GM23248 (cell line): ENCODE results near the gene HIVEP3. TPM values are rescaled to one million over a fixed set of nuclear protein-coding genes. Genes with fewer than 3 reads are reported as not detected.

ENCODE experiments used
- DNase-seq: peaks from one replicate; pipeline ENCODE4 v3.0.0-alpha.2; 2015
- H2AFZ ChIP-seq: fragments of 200-600 bp; sonication (generic); 2 replicates; pipeline ENCODE4 v1.6.1; 2016; ENCODE audit warnings: antibody characterized with exemption
- H3F3A ChIP-seq: fragments of 200-600 bp; sonication (generic); 2 replicates; pipeline ENCODE4 v1.6.1; 2016; ENCODE audit warnings: mild to moderate bottlenecking, antibody characterized with exemption, mixed run types; ENCODE audit not compliant: insufficient read depth
- H3K27ac ChIP-seq: fragments of 200-600 bp; sonication (generic); 2 replicates; pipeline ENCODE4 v1.5.1; 2016; ENCODE audit warnings: mild to moderate bottlenecking
- H3K27me3 ChIP-seq: fragments of 200-600 bp; sonication (generic); replicated peaks from 2 replicates; pipeline ENCODE4 v1.6.1; 2016; ENCODE audit warnings: mild to moderate bottlenecking; ENCODE audit not compliant: insufficient read depth
- H3K36me3 ChIP-seq: fragments of 200-600 bp; sonication (generic); 2 replicates; pipeline ENCODE4 v1.6.1; 2016; ENCODE audit warnings: low read depth, mild to moderate bottlenecking
- H3K4me1 ChIP-seq: fragments of 200-600 bp; sonication (generic); 2 replicates; pipeline ENCODE4 v1.6.1; 2016; ENCODE audit warnings: mild to moderate bottlenecking; ENCODE audit not compliant: insufficient read depth
- H3K4me2 ChIP-seq: fragments of 200-600 bp; sonication (generic); one replicate; pipeline ENCODE4 v1.6.1; 2016; ENCODE audit warnings: mild to moderate bottlenecking; ENCODE audit not compliant: unreplicated experiment
- H3K4me3 ChIP-seq: fragments of 200-600 bp; sonication (generic); 2 replicates; pipeline ENCODE4 v1.5.1; 2016; ENCODE audit warnings: mild to moderate bottlenecking
- H3K79me2 ChIP-seq: fragments of 200-600 bp; sonication (generic); 2 replicates; pipeline ENCODE4 v1.6.1; 2016; ENCODE audit warnings: mild to moderate bottlenecking; ENCODE audit not compliant: insufficient read depth
- H3K9ac ChIP-seq: fragments of 200-600 bp; sonication (generic); 2 replicates; pipeline ENCODE4 v1.6.1; 2016; ENCODE audit warnings: mild to moderate bottlenecking
- H3K9me2 ChIP-seq: fragments of 200-600 bp; sonication (generic); 2 replicates; pipeline ENCODE4 v1.6.1; 2016; ENCODE audit warnings: mixed run types, mild to moderate bottlenecking, moderate library complexity; ENCODE audit not compliant: insufficient read depth
- H3K9me3 ChIP-seq: fragments of 200-600 bp; sonication (generic); one replicate; pipeline ENCODE4 v1.6.1; 2017; ENCODE audit warnings: low read depth
- H4K20me1 ChIP-seq: fragments of 200-600 bp; sonication (generic); 2 replicates; pipeline ENCODE4 v1.6.0; 2016; ENCODE audit not compliant: insufficient read depth
- EZH2 ChIP-seq: fragments of 200-600 bp; sonication (generic); IDR thresholded peaks from 2 replicates; pipeline ENCODE4 v1.6.1; 2018; ENCODE audit warnings: antibody characterized with exemption, mild to moderate bottlenecking; ENCODE audit not compliant: insufficient read depth, poor library complexity, severe bottlenecking
- EZH2phosphoT487 ChIP-seq: fragments of 200-600 bp; sonication (generic); IDR thresholded peaks from 2 replicates; pipeline ENCODE4 v1.6.1; 2018; ENCODE audit warnings: antibody characterized with exemption, moderate library complexity, mild to moderate bottlenecking, low read depth; ENCODE audit not compliant: insufficient read depth
- WGBS, 2 experiments: methylation state at CpG; one replicate each; pipeline ENCODE4 v1.1.6; 2015 to 2017; ENCODE audit warnings: low lambda C conversion rate in 2 of 2, low coverage in 1 of 2; ENCODE audit errors: missing lambda C conversion rate in 2 of 2; 5-methylcytosine and 5-hydroxymethylcytosine counted together
- in situ Hi-C: fragments of 300-500 bp; cut with MboI; formaldehyde crosslinking; loops from 2 replicates; pipeline ENCODE4 v1.15.0; 2020
- polyA plus RNA-seq: library from polyadenylated mRNA; unstranded; fragments of >200 nt; fragmentation: Nextera tagmentation; extraction: Ambion mirVana; gene quantifications from 2 replicates; pipeline ENCODE4 v1.2.1, GENCODE V29; 2016
- total RNA-seq: library from RNA; depleted of rRNA; stranded (reverse); fragments of >200 nt; shearing (Covaris generic); gene quantifications from 2 replicates; pipeline ENCODE4 v1.2.3, GENCODE V29; 2014

HIVEP3 gene
- total and polyA plus RNA-seq, 2 experiments from 2014 or later = 1.7 to 7.2 TPM

DNA sequence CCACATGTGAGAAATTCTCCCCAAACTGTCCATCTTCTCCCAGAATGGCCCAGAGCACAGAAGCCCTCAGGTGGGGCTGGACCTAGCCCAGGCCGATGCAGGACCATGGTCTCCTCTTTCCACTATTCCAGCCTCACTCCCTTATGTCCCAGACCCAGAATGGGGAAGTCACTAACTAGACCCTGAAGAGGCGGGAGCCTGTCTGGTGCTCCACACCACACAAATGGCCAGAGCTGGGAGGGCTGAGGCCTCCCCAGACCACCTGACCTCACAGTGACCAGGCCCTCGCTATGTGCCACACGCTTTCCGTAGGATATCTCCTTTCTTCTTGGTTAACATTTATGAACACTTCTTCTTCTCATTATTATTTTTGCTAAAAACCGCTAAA is 379.3 kb downstream of the HIVEP3 start:
- WGBS, 2 experiments = 96 to 97% methylated on average over 6 of the region's 6 CpGs
- no peaks in the 10 kb centered on the region for H3F3A ChIP-seq
- H3K4me3 ChIP-seq = no peak overlapping the region
- no peaks in the 10 kb centered on the region for H3K79me2 ChIP-seq
- H3K9me3 ChIP-seq = no peaks in the 10 kb centered on the region
- H3K27me3 ChIP-seq = no peaks in the 10 kb centered on the region
- no peak for TF ChIP-seq EZH2
- no peak for TF ChIP-seq EZH2phosphoT487
- peaks cover 2% of the 10 kb centered on the region; the same call in 1 of the 2 replicates for H3K4me1 ChIP-seq
- H3K9me2 ChIP-seq = no peaks in the 10 kb centered on the region
- H2AFZ ChIP-seq = no peak overlapping the region
- no peaks in the 10 kb centered on the region for H3K36me3 ChIP-seq
- no peak for DNase-seq
- in situ Hi-C loops = no loop called here
- H3K9ac ChIP-seq = no peak overlapping the region
- H4K20me1 ChIP-seq = no peaks in the 10 kb centered on the region
- no peak overlapping the region for H3K27ac ChIP-seq
- H3K4me2 ChIP-seq = no peak overlapping the region

DNA sequence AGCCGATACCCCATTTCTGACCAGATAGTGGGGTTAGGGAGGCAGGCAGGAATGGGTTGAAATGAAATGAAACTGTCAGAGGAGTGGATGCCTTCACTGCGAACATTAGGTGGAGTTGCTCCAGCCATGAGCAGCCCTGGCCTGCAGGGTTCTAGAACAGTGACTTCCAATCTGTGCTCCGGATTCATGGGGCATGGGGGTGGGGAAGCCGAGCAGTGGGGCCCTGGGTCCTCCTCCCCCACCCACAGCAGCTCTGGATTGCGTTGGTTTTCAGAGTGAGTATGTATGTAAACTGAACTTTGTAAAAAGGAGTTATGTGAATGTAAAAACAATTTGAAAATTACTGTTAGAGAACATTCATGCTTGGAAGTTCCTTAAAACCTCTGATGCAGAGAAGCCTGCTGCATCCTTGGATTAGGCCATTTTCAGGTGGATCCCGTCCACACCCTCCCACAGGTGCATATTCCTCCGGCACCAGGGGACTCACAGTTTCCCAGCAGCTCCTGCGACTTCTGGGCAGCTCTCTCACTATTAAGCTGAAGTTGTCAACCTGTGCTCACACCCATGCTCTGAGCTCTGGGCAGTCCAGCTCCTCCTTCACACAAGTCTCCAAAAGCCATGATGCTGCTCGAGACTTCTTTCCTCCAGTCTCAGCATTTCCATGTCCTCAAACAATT is 379.8 kb downstream of the HIVEP3 start:
- Histone ChIP-seq H3K4me1 (peaks cover 2% of the 10 kb centered on the region; the same call in 1 of the 2 replicates), H3K9me2 (no peaks in the 10 kb centered on the region), H2AFZ (no peak overlapping the region), H3K79me2 (no peaks in the 10 kb centered on the region), H3K27ac (no peak overlapping the region), H3K4me3 (no peak overlapping the region), H3K27me3 (no peaks in the 10 kb centered on the region), H3K9me3 (no peaks in the 10 kb centered on the region), H3K36me3 (no peaks in the 10 kb centered on the region), H3F3A (no peaks in the 10 kb centered on the region), H3K9ac (no peak overlapping the region), H4K20me1 (no peaks in the 10 kb centered on the region), H3K4me2 (no peak overlapping the region)
- DNase-seq = no peak
- in situ Hi-C loops = no loop called here
- 91 to 92% methylated on average over 9 of the region's 9 CpGs for WGBS, 2 experiments
- TF ChIP-seq EZH2 = no peak
- TF ChIP-seq EZH2phosphoT487 = no peak

GRCh38 chr1:41537788-41538351 is 380.9 kb downstream of the HIVEP3 start:
- H3K36me3 ChIP-seq = no peaks in the 10 kb centered on the region
- H3F3A ChIP-seq = no peaks in the 10 kb centered on the region
- no peak overlapping the region for H3K4me3 ChIP-seq
- no peak overlapping the region for H3K9ac ChIP-seq
- in situ Hi-C loops = no loop called here
- H3K4me1 ChIP-seq = peaks cover 2% of the 10 kb centered on the region; the same call in 1 of the 2 replicates
- 79 to 80% methylated on average over 10 of the region's 10 CpGs for WGBS, 2 experiments
- no peaks in the 10 kb centered on the region for H3K9me3 ChIP-seq
- no peaks in the 10 kb centered on the region for H3K9me2 ChIP-seq
- H3K4me2 ChIP-seq = no peak overlapping the region
- no peaks in the 10 kb centered on the region for H4K20me1 ChIP-seq
- no peak overlapping the region for H2AFZ ChIP-seq
- H3K27me3 ChIP-seq = no peaks in the 10 kb centered on the region
- TF ChIP-seq EZH2 (no peak), EZH2phosphoT487 (no peak)
- no peak overlapping the region for H3K27ac ChIP-seq
- DNase-seq = peak; percentile 51
- H3K79me2 ChIP-seq = no peaks in the 10 kb centered on the region

GRCh38 chr1:41537251-41537650 is 381.5 kb downstream of the HIVEP3 start:
- H3K4me3 ChIP-seq = no peak overlapping the region
- no peak overlapping the region for H3K27ac ChIP-seq
- TF ChIP-seq EZH2phosphoT487 (no peak), EZH2 (no peak)
- H3K27me3 ChIP-seq = no peaks in the 10 kb centered on the region
- H3K9ac ChIP-seq = no peak overlapping the region
- 94 to 97% methylated on average over 6 of the region's 6 CpGs for WGBS, 2 experiments
- peaks cover 2% of the 10 kb centered on the region; the same call in 1 of the 2 replicates for H3K4me1 ChIP-seq
- no peak overlapping the region for H3K4me2 ChIP-seq
- no peaks in the 10 kb centered on the region for H3K79me2 ChIP-seq
- no peak for DNase-seq
- H2AFZ ChIP-seq = no peak overlapping the region
- no peaks in the 10 kb centered on the region for H3K36me3 ChIP-seq
- in situ Hi-C loops = no loop called here
- no peaks in the 10 kb centered on the region for H4K20me1 ChIP-seq
- H3F3A ChIP-seq = no peaks in the 10 kb centered on the region
- no peaks in the 10 kb centered on the region for H3K9me2 ChIP-seq
- no peaks in the 10 kb centered on the region for H3K9me3 ChIP-seq
